A673 (cell line): ENCODE data around the gene CAPN1. TPM values are rescaled to one million over a fixed set of nuclear protein-coding genes. Genes with fewer than 3 reads are reported as not detected.

Experiments
- BruUV-seq: library from RNA; stranded (reverse); fragments of 400-500 nt; replicated peaks from 2 replicates; lab custom pipeline; 2021; lab: Mats Ljungman, UMichigan
- CTCF ChIA-PET: fragments of 300-600 bp; sonication (Branson Sonifier 250); formaldehyde crosslinking; loops from one replicate; lab custom pipeline; 2022; ENCODE audit warnings: antibody characterized with exemption; lab: Charles Lee
- POLR2A ChIA-PET: fragments of 300-600 bp; sonication (Branson Sonifier 250); formaldehyde crosslinking; loops from one replicate; lab custom pipeline; 2022; ENCODE audit warnings: antibody characterized with exemption; ENCODE audit not compliant: low non-redundant PET; lab: Charles Lee
- DNase-seq: peaks from one replicate; pipeline ENCODE4 v3.0.0-alpha.2; 2015; ENCODE audit warnings: low spot score
- H3K27ac ChIP-seq: fragments of 200-600 bp; sonication (generic); 2 replicates; pipeline ENCODE4 v1.5.1; 2016; ENCODE audit warnings: mixed run types, low read depth, mild to moderate bottlenecking, mixed read lengths, antibody characterized with exemption, low read length; ENCODE audit not compliant: poor library complexity, severe bottlenecking
- H3K27me3 ChIP-seq: fragments of 200-600 bp; sonication (generic); replicated peaks from 2 replicates; pipeline ENCODE4 v1.6.1; 2017; ENCODE audit warnings: mixed run types, low read depth, mild to moderate bottlenecking, mixed read lengths, antibody characterized with exemption, low read length; ENCODE audit not compliant: insufficient read depth, poor library complexity
- H3K36me3 ChIP-seq: fragments of 200-600 bp; sonication (generic); 2 replicates; pipeline ENCODE4 v1.6.1; 2016; ENCODE audit warnings: mixed run types, mild to moderate bottlenecking, mixed read lengths, antibody characterized with exemption, low read length; ENCODE audit not compliant: insufficient read depth, poor library complexity, severe bottlenecking
- H3K4me1 ChIP-seq: fragments of 200-600 bp; sonication (generic); 2 replicates; pipeline ENCODE4 v1.6.1; 2017; ENCODE audit warnings: mixed run types, mild to moderate bottlenecking, mixed read lengths, antibody characterized with exemption, low read length; ENCODE audit not compliant: insufficient read depth, poor library complexity, severe bottlenecking
- H3K4me3 ChIP-seq: fragments of 200-600 bp; sonication (generic); 2 replicates; pipeline ENCODE4 v1.5.1; 2016; ENCODE audit warnings: low read depth, mixed run types, mild to moderate bottlenecking, mixed read lengths, low read length; ENCODE audit not compliant: poor library complexity, severe bottlenecking
- H3K9me3 ChIP-seq: fragments of 200-600 bp; sonication (generic); 2 replicates; pipeline ENCODE4 v1.6.1; 2016; ENCODE audit warnings: mixed run types, low read depth, mild to moderate bottlenecking, mixed read lengths, antibody characterized with exemption, low read length; ENCODE audit not compliant: poor library complexity, severe bottlenecking
- CTCF ChIP-seq: fragments of 300-800, 200-600 bp; sonication (generic); conservative IDR thresholded peaks from 2 replicates; pipeline ENCODE4 v1.5.1; 2017; ENCODE audit warnings: low read depth, mild to moderate bottlenecking, antibody characterized with exemption, low read length, moderate library complexity, mixed read lengths
- EZH2 ChIP-seq: fragments of 200-600 bp; sonication (generic); IDR thresholded peaks from 2 replicates; pipeline ENCODE4 v1.6.1; 2017; ENCODE audit warnings: borderline replicate concordance, low read depth, mild to moderate bottlenecking, mixed read lengths, antibody characterized with exemption, low read length; ENCODE audit not compliant: poor library complexity, severe bottlenecking
- intact Hi-C: fragments of 100-400 bp; cut with micrococcal nuclease; formaldehyde crosslinking; loops from one replicate; pipeline ENCODE4 v1.10.0; 2022; ENCODE audit not compliant: unreplicated experiment
- total RNA-seq: library from RNA; stranded (reverse); gene quantifications from 2 replicates; pipeline ENCODE4 v1.2.3, GENCODE V29; 2021

Gene CAPN1
- total RNA-seq, 1 experiment from 2014 or later = 79.9 TPM

- Histone ChIP-seq H3K36me3 (no peaks in the 10 kb centered on the region), H3K27me3 (no peaks in the 10 kb centered on the region), H3K27ac (no peak overlapping the region), H3K4me1 (peaks cover 11% of the 10 kb centered on the region), H3K9me3 (no peaks in the 10 kb centered on the region), H3K4me3 (no peak overlapping the region)
- intact Hi-C loops = no loop called here
- no TSS peak for BruUV-seq
- POLR2A ChIA-PET = no interaction called here
- CTCF ChIA-PET = no interaction called here
- no peak for TF ChIP-seq CTCF
- TF ChIP-seq EZH2 = no peak
- no peak for DNase-seq
These were observed 5.0 kb downstream of the CAPN1 start for GRCh38 chr11:65186701-65187100.

GRCh38 chr11:65187146-65187675, 5.5 kb downstream of the CAPN1 start:
- Histone ChIP-seq H3K27me3 (no peaks in the 10 kb centered on the region), H3K4me3 (no peak overlapping the region), H3K27ac (no peak overlapping the region), H3K36me3 (no peaks in the 10 kb centered on the region), H3K9me3 (no peaks in the 10 kb centered on the region), H3K4me1 (peaks cover 8% of the 10 kb centered on the region)
- intact Hi-C loops = no loop called here
- TF ChIP-seq CTCF = no peak
- TF ChIP-seq EZH2 = no peak
- DNase-seq = no peak
- CTCF ChIA-PET = interaction anchor here (0.7 kb wide), 1 partner anchor 74 kb away, joined by 4 read pairs; no protein-coding TSS in a partner anchor
- POLR2A ChIA-PET = no interaction called here
- no TSS peak for BruUV-seq

GRCh38 chr11:65187971-65188461, 6.3 kb downstream of the CAPN1 start:
- POLR2A ChIA-PET = no interaction called here
- Histone ChIP-seq H3K4me3 (no peak overlapping the region), H3K4me1 (peaks cover under 1% of the 10 kb centered on the region), H3K36me3 (no peaks in the 10 kb centered on the region), H3K27ac (no peak overlapping the region), H3K9me3 (no peaks in the 10 kb centered on the region), H3K27me3 (no peaks in the 10 kb centered on the region)
- TF ChIP-seq CTCF = no peak
- intact Hi-C loops = no loop called here
- no peak for DNase-seq
- BruUV-seq = no TSS peak
- CTCF ChIA-PET = interaction anchor here (0.7 kb wide), 1 partner anchor 75 kb away, joined by 4 read pairs; no protein-coding TSS in a partner anchor
